WTC11 (cell line): Measurements from ENCODE around the gene GALNT2.

Experiments used
- E2F5 ChIP-seq: sonication (generic); formaldehyde crosslinking; IDR thresholded peaks from 2 replicates; pipeline ENCODE4 v1.8.1; 2022; ENCODE audit warnings: mild to moderate bottlenecking, moderate library complexity, missing genetic modification reagents
- IRF2 ChIP-seq: sonication (generic); formaldehyde crosslinking; IDR thresholded peaks from 2 replicates; pipeline ENCODE4 v1.8.0; 2022; ENCODE audit warnings: low read depth, missing genetic modification reagents, borderline replicate concordance
- TF ChIP-seq, protein P1 (sequence below): fragments of 200-600 bp; IDR thresholded peaks from 2 replicates; pipeline ENCODE4 v1.8.0; 2022; ENCODE audit warnings: antibody characterized with exemption

DNA sequence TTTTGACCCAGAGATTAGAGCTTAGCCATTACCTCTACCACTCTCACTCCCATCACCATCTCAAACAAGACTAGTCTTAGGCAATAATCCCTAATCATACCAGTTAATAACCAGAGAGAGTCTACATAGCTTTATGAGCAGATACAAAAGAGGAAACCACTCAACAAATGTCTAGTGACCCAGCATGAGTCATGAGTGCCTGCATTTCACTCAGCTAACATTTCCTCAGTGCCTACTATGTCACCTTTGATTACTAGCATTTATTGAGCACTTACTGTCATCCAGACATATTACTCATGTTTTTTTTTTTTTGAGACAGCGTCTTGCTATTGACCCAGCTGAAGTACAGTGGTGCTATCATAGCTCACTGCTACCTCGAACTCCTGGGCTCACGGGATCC, 35.9 kb upstream of the GALNT2 start:
- no peak for TF ChIP-seq IRF2 (CRISPR knock-in tag)
- TF ChIP-seq E2F5 (CRISPR knock-in tag): no peak
- TF ChIP-seq, protein P1, sequence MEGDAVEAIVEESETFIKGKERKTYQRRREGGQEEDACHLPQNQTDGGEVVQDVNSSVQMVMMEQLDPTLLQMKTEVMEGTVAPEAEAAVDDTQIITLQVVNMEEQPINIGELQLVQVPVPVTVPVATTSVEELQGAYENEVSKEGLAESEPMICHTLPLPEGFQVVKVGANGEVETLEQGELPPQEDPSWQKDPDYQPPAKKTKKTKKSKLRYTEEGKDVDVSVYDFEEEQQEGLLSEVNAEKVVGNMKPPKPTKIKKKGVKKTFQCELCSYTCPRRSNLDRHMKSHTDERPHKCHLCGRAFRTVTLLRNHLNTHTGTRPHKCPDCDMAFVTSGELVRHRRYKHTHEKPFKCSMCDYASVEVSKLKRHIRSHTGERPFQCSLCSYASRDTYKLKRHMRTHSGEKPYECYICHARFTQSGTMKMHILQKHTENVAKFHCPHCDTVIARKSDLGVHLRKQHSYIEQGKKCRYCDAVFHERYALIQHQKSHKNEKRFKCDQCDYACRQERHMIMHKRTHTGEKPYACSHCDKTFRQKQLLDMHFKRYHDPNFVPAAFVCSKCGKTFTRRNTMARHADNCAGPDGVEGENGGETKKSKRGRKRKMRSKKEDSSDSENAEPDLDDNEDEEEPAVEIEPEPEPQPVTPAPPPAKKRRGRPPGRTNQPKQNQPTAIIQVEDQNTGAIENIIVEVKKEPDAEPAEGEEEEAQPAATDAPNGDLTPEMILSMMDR: no peak
